VCaP (cell line): ENCODE data around the gene HIVEP3.

Experiments
- H3K27ac ChIP-seq: fragments of 450-650 bp; 2 replicates; pipeline ENCODE4 v1.5.1; 2017
- CTCF ChIP-seq: fragments of 450-650 bp; conservative IDR thresholded peaks from 2 replicates; pipeline ENCODE4 v1.5.1; 2017; ENCODE audit warnings: mild to moderate bottlenecking, moderate library complexity

HIVEP3 gene

GRCh38 chr1:41566274-41566885, 352.3 kb downstream of the HIVEP3 start:
- no peak for TF ChIP-seq CTCF
- no peak overlapping the region for H3K27ac ChIP-seq

GRCh38 chr1:41564741-41565475, 353.8 kb downstream of the HIVEP3 start:
- no peak for TF ChIP-seq CTCF
- no peak overlapping the region for H3K27ac ChIP-seq

- no peak overlapping the region for H3K27ac ChIP-seq
- TF ChIP-seq CTCF, result no peak
Measured at GRCh38 chr1:41562328-41562727, 356.4 kb downstream of the HIVEP3 start.

- no peak overlapping the region for H3K27ac ChIP-seq
- no peak for TF ChIP-seq CTCF
Measured at GRCh38 chr1:41560931-41561330, 357.8 kb downstream of the HIVEP3 start.

GRCh38 chr1:41560496-41560895, 358.2 kb downstream of the HIVEP3 start:
- no peak for TF ChIP-seq CTCF
- no peak overlapping the region for H3K27ac ChIP-seq

GRCh38 chr1:41559331-41559730, 359.4 kb downstream of the HIVEP3 start:
- no peak for TF ChIP-seq CTCF
- H3K27ac ChIP-seq, result no peak overlapping the region

GRCh38 chr1:41558761-41559171, 360.0 kb downstream of the HIVEP3 start:
- no peak overlapping the region for H3K27ac ChIP-seq
- TF ChIP-seq CTCF, result no peak
